NCI-H146 treated with DMSO at 0.1 percent for 48 hours (cell line): ENCODE measurements around the gene ARID1B.
"Not testable (repeated sequence)": the region's sequence is repeated elsewhere in the genome, so short reads cannot be mapped to it uniquely, and the experiment has no call there.

Experiments
- DNase-seq: peaks from one replicate; lab custom pipeline; 2025; ENCODE audit not compliant: unreplicated experiment; lab: John Stamatoyannopoulos, UW

The ARID1B gene

DNA sequence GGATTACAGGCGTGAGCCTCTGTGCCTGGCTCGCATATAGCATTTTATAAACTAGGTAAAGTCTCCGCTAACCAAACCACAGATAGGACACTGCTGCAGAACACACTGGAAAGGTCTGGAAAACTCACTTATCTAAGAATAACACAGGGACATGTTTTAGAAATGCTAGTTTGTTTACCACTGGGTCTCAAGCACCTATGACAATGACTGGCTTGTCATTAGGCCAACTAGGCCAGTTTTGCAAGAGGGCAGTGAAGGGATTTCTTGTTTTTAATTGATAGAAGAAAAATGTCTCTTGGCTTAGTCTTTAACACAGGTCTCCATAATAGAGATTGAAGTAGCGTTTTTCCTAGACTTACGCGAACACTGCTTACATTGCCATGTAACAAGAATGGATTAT, 344.7 kb downstream of the ARID1B start:
- no peak for DNase-seq

DNA sequence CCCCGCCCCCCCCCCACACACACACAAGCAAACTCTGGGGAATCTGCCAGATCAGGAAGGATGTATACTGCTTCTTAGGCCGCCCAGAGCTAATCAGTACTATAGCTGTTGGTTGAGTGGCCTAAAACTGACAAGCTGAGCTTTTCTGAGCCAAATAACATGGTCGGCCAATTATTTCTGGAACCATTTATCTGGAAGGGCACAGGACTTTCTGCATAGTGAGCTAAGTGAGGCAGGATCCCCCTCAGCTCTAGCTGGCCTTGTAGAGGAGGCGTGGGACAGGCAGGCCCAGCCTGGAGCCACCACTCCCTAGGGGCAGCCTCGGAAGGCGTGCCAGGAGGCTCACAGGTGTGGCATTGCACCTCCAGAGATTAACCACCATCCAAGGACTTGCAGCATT, 346.1 kb downstream of the ARID1B start:
- no peak for DNase-seq

- DNase-seq = no peak
Measured at GRCh38 chr6:157124485-157125254, 347.5 kb downstream of the ARID1B start.

DNA sequence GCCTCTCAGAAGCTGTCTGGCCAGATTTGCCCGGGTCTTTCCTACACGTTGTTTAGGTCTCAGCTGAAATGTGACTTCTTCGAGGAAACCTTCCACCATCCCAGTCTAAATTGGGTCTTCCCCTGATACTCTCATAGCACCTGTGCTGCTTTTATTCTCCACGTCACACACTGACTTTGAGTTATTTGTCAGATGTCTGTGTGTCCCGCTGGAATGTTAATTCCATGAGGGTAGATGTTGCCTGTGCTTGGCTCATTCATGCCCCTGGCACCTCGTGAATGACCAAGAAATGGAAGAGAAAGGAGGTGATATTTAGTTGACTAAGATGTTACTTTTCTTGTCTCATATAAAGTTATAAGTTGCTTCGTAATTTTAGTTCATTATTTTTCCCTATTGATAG, 348.4 kb downstream of the ARID1B start:
- no peak for DNase-seq

DNA sequence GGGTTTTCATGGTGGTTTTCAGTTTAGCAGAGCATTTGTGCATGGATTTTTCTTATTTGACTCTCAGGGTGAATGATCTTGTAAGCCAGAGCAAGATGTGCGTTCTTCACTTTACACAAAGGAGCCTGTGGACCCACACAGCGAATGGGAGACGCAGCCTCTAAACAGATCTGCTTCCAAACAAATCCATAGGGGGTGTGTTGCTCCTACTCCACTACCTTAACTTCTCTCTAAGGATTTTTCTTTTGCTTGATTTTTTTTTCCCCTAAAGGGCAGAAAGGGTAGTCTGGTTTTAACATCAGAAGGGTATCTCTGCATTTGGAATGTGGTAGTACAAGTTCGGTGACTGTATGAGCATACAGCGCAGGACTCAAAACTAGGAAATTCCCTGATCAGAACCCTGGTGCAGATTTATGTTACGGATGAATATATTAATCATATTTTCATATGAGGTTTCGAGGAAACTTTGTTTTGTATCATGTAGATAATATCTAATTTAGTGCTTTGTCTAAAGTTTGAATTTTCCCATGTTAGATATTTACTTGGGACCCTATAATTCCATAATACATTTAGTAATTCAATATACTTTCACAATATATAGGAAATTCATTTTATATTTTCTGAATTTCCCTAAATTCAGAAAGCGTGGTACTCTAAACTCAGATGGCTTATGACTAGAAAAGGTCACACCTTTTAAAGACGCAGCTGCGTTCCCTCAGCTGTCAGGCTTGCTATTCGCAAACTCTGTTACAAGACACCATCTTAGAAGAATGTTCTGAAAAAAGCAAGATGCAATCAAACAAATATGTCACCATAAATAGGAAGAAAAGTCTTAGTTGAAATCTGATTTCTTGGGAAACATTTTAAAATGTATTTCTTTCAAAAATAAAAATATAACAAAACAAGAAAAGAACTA, 349.3 kb downstream of the ARID1B start:
- DNase-seq = no peak

DNA sequence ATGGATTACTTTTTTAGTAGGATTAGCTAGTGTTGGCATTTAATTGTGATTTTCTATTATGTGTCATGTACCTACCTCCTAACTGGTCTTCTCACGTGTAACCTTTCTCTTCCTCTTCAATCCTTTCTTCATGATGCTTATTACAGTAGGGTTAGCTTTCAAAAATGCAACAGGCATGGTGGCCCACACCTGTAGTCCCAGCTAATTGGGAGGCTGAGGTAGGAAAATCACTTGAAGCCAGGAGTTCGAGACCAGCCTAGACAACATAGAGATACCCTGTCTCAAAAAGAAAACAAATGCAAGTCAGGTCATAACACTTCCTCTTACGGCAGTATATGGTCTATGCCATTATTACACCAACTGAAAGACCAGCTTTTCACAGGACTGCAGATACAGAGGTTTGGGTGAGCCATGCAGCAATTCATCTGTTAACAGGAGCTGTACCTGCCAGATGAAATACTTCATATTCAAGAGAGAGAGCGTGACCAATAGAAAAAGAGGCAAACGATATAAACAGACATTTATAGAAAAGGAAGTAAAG, 351.1 kb downstream of the ARID1B start:
- DNase-seq = no peak

- no peak for DNase-seq
Measured at GRCh38 chr6:157131250-157131649, 354.1 kb downstream of the ARID1B start.

GRCh38 chr6:157133856-157134255, 356.7 kb downstream of the ARID1B start:
- no peak for DNase-seq

DNA sequence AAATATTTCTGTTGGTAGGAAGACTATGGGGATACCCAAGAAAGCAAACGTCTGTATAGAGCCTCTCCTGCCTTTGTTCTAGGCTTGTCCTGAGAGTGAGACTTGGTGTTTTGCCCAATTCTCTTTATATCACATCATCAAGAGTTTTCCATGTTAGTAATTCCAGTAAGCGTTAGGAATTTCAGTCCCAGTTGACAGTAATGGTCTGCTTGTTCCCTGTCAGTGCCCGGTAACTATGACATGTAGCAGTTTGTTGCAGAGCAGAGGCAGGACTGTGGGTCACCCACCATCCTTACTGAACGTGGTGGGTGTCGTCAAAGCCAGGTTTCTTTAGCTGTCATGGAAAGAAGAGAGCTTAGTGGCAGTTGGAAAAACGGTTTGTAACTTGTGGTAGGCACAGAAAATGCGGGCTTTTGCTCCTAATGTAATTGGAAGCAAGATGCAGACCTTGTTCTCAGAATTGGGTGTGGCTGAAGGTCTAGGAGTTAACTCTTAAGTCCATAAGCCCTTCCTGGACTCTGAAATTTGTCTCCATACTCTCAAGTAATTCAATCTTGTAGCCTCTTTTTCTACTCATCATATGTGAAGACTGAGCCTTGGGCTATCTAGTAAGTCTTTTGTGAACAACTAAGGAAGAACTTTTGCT, 357.3 kb downstream of the ARID1B start:
- no peak for DNase-seq

DNA sequence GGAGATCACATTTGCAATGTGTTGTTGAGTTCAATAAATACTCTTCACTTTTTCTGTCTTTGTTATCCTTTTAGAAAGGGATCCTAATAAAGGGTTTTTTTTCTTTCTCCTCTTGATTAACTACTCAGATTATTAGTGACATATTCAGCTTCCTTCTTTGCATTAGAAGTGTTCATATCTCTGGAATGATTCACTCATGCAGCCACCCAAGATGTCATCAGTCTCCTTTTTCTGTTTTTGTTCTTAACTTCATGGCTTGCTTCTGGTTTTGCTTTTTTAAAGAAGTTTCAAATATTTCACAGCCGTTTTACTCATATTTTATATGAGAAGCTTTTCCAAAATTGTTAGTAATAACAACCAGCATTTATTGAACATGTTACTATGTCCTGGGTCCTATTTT, 358.5 kb downstream of the ARID1B start:
- no peak for DNase-seq

DNA sequence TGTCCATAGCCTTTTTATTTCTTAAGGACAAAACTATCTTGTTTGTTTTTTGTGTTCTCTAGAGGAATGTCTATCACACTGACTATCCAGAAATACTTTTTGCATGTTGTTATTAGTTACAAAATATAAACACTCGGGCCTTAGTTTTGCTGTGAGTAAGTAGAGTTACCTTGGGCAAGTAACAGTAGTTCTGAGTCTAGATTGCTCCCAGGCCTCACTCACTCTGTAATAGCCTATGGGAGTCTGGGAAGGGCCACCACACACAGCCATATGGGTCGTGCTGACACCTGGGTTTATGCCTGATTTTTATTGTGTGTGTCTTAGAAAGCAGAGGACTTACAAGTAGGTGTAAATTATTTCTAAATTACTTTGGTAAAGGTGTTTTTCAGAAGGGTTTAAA, 360.3 kb downstream of the ARID1B start:
- DNase-seq = no peak

DNA sequence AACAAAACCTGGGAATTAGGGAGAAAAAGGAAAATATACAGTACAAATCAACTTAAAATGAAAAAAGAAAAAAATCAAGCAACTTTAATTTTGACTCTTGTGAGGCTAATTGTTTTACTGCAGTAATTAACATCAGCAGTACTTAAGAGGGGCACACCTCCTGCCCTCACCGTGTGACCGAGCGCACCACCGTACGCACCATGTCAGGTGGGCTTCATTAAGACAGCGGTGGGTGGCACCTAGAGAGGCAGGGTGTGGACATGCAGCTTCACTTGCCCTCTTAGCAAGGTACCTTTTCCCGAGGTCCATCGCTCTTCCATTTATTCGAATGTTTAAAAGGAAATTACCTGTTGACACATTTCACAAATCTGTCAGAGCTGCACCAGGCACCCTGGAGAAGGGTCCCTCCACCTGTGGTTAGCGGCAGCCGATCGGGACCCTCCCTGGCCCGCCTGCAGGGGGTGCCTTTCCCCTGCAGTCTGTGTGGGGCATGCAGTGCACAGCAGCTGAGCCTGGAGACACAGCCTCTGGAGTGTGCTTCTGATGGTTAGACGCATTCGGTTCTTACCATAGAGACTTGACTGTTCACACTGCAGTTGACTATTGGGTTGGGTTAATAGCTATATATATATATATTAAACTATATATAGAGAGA, 362.0 kb downstream of the ARID1B start:
- no peak for DNase-seq

- DNase-seq = no peak
Measured at GRCh38 chr6:157143171-157143889, 366.2 kb downstream of the ARID1B start.

DNA sequence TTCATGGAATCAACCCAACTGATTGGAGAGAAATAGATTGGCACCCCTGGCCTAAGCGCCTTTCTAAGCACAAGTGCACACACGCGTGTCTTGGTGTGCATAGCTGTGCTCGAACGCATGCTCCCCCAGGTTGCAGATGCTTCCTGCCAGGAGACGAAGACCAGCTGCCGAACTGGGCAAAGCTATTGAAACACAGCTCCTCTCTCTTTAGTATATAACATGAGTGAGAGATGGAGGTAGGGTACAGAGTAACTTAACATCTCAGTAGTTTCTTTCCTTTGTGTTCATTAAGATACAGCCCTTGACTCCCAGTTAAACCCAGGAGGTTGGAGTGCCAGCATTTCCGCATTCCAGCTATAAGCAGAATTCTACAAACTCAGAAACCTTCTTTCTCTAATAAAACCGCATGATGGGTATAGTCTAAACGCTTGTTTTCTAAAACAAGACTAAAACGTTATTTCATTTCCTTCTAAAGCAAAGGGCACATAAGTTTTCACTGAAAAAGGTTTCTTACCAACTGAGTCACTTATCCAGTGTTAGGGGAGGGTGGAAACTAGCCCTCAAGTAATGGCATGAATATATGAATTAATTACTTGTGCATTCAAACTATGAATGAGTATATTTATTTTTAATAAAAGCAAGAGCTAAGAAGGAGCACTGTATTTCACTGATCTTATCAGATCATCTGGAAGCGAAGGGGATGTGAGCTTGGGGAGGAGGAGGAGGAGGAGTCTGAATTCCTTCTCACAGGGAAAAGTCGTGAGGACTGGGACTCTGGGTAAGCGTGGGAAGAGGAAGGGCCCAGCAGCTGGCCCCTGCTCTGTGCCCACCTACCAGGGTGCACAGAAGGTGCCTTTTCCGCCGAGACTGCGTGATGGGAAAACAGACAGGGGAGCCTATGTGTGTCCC, 367.0 kb downstream of the ARID1B start:
- no peak for DNase-seq

- DNase-seq = no peak
Measured at GRCh38 chr6:157144859-157145568, 367.8 kb downstream of the ARID1B start.

GRCh38 chr6:157145656-157146285, 368.6 kb downstream of the ARID1B start:
- DNase-seq = no peak

GRCh38 chr6:157147054-157148026, 370.2 kb downstream of the ARID1B start:
- DNase-seq = not testable (repeated sequence)
